ENCODE measurements around the gene ZNF692.

ZNF692 gene

DNA sequence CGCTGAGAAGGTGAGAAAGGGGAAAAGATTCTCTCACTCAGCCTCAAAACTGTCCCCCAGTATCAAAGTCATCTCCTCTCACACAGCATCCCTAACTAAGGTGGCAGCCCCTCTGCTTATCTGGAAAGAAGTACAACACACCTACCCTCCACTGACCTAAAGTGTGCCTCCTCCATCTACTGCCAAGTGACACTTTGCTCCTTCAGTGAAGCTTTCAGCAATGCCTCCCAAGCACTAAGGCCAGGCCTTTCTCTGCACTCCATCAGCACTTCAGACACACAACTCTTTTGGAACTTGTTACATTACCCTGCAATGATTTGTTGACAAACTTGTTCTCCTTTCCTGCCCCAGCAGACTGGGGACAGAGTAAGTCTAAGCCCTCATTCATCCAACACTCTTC lies 34.6 kb downstream of the ZNF692 start:
- no peak for DNase-seq

DNA sequence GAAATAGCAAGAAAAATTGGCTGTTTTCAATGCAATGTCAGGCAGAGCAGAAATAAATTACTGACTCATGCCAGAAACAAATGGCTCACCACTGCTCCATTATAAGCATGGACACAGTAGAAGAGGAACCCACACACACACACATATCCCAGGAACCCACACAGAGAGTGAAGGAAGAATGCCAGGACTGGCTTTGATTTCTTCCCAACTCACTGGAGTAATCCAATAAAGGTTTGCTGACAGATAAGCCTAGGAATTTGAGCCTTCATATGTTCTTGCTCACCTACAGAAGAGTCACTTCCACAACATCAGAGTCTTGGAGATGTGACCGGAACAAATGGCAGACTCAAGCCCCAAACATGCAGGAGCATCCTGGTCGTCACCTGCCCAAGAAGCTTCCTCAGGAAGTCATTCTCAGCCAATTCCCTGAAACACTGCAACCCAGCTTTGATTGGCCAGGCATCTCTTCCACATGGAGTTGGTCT lies 35.3 kb downstream of the ZNF692 start:
- DNase-seq: peak in 3 of 4 experiments; percentile 32 to 72 (median 57)

DNA sequence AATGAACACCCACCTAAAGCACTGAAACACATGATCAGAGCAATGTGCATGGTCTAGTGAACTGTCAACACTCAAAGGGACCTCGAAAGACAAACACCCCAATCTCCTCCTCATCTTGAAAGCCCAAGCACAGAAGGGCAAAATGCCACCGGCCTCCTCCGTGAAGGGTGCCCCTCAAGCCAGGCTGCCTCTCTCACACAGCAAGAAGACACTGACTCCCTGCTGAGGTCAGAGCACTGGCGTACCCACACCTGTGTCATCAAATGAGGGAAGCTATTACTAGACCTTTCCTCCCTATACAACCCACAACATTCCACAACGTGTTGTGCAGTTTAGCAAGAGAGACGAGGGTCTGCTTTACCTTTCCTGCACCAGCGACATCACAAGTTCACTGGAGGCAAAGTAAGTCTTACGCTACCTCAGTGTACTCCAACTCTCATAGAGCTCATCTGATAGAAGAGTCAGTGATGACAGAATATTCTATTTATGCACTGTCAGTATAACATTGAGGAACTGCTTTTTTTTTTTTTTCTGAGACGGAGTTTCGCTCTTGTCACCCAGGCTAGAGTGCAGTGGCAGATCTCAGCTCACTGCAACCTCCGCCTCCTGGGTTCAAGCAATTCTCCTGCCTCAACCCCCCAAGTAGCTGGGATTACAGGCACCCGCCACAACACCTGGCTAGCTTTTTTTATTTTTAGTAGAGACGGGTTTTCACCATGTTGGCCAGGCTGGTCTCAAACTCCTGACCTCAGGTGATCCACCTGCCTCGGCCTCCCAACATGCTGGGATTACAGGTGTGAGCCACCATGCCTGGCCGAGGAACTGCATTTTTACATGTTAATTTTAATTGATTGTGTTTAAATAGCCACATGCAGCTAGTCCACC lies 36.5 kb downstream of the ZNF692 start:
- DNase-seq: peak; percentile 50 to 89 (median 73)

DNA sequence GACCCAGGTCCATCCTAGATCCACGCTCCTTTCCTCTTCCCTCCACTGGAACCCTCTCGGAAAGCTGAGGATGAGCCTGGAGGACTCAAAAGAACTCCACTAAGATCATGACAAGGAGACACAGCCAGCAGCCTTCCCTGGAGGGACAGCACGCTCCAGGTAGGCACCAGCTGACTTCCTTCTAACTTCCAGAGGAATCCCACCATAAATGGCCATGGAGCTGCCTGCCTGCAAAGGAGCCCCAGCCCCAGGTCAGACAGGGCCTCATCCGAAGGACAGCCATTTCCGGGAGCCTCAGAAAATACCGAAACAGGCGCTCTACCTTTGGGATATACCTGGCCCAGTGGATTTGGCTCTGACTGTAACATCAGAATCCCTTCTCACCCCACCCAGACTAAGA lies 37.2 kb downstream of the ZNF692 start:
- DNase-seq: no peak

DNA sequence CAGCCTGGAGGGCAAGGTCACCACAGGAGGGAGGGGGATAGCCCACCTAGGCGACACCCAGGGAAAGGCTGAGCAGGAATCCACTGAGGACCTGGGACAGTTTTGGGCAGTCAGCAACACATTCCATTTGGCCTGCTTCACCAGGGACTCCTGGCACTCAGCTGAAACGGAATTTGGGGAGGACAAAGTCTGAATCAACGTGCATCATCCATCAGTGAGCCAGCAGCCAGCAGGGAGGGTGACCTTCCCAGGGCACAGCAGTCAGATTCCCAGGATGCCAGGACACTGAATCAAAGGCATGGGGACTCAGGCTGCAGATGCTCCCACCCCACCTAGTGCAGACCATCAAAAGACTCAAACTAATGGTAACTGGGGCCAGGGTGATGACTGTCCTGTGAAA lies 37.8 kb downstream of the ZNF692 start:
- DNase-seq: no peak

DNA sequence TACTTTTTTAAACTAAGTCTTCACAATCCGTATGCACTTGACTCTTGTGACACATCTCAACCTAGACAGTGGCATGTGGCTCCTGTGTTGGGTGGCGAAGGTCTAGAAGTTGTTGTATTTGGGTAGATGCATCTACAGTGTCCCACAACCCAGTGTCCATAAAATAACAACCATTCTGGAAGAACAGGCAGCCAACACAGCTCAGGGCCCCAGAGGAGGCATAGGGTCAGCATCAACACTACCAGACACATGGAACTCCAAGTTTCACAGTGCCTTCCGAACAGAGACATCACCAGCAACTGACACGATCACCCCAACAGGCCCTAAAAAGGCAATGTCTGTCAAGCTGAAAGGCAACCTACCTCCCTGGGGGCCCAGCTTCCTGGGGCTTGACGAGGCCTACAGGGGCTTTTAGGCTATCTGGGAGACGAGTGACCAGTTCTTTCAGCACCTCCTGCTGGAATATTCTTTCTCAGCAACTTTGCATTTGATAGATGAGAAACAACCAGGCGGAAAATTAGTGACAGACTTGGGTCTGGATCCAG lies 38.8 kb downstream of the ZNF692 start:
- DNase-seq: no peak

DNA sequence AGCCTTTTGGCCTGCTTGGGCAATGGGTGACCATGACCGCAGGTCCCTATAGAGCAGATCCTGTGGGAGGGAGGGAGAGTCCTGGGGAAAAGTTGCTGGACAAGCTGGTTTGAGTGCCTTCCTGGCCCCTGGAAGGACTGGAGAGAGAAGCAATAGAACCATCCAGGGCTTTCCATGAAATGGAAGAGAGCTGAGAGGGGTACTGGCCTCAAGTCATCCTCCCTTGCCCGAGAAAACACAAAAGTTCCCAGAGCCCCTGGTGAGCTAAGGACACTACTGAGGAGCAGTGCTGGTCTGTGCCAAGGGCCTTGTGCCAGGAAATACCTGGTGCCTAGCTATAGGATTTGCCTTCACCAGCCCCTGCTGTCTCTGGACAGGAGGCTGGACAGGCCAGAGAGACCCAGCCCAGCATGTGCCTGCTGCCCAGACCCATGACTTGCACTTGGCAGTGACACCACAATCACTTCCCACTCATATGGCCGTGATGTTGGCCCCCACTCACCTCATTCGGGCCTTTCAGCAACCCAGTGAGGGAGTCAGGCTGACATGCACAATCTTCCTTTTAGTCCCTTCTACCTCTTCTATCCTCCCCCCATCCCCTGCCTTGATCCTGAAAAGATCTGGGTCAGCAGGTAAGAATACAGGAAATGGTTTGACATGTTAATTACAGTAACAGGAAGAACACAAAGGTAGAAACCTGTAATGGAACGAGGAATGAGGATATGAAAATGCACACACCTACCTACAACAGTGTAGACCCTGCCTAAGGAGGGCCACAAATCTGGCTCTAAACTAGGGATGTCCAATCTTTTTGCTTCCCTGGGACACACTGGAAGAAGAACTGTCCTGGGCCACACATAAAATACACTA lies 40.1 kb downstream of the ZNF692 start:
- peak in 3 of 4 experiments; percentile 40 to 54 (median 45) for DNase-seq

DNA sequence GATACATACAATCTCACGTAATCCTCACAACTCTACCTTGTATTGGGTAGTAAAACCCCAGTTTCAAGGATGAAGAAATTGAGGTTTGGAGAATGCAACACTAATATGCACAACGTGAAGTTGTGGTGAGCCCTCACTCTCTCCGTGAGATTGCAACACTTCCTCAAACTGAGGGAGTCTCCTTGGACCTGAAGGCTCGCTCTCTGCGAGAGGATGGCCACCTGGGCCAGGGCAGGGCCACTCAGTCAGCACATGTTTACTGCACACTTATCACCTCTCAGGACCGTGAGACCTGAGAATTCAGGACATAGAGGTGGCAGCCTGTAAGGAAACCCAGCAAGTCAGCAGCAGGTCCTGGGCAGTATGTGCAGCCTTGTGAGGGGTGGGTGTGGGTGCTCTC lies 41.8 kb downstream of the ZNF692 start:
- DNase-seq: peak; percentile 31 to 73 (median 66)

DNA sequence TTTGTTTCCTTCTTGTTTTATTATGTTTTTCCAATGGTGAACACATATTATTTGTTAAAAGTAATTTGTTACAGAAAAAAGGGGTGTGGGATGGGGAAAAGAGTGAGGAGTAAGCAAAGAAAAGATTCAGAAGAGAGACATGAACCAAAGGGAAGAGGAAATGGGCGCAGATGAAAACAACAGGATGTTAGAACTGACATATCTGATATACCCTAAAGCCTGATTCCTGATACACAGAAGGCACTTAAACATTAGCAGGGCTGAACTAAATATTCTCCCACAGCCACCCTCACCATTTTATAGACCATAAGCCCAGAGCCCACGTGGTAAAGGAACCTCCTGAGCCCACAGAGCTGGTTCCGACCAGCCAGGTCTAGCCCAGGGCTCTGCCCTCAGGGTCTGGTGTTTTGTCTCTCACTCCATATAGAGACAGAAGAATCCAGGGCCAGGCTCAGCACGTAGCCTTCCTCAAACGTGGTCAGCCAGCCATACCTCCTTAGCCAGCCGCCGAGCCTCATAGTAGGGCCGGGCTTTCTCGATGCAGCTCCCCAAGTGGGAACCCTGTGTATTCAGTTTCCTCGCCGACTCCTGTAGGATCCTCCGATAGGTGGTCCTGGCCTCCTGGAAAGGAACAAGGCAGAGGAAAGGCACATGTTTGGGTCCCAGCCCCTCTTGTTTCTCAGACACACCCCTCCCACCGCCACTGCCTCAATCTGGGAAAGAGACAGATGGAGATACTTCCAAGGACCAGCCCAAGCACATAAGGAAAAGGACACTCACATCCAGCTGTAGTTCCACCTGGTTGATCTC lies 42.6 kb downstream of the ZNF692 start:
- no peak for DNase-seq

DNA sequence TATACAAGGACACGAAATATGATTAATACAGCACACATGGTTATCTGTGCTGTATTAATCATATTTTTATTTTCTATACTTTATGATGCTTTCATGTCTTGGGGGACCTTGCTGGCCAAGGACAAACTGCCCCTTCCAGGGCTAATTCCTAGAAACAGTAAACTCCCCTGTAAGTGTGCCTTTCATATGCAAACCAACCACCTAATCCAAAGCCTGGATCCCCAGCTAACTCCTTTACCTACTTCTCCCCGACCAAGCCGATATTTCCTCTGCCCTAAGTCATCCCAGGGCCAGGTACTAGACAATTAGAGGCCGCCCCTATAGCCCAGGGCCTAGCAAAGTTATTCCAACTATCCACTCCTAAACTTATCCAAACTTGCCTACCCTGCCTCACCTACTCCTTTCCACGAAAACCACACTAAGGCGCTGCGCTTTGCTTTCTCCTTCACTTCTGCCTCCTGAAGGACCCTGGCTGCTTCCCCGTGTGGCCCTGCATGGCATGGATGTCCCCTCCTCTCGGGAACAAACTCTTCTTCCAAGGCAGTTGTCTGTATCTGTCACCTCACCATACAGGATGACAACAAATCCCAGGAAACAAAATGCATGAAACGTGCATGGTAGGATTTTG lies 43.4 kb downstream of the ZNF692 start:
- no peak for DNase-seq

DNA sequence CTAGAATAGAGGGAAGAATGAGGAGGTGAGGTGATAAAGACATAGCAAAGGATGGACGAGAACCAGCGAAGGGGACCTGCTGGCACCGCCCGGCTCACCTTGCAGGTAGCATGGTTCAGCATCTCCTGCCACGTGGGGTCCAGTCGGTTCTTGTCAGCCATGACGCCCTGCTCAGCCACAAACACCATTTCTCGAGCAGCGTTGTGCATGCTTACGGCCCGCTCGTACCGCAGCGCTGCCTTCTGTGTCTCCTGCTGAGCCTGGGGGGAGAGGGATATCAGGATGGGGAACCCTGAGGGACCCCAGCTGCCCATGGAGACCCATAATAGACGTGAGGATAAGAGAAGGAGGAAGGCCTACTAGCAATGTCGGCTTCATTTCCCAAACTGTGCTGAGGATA lies 44.5 kb downstream of the ZNF692 start:
- DNase-seq: no peak

DNA sequence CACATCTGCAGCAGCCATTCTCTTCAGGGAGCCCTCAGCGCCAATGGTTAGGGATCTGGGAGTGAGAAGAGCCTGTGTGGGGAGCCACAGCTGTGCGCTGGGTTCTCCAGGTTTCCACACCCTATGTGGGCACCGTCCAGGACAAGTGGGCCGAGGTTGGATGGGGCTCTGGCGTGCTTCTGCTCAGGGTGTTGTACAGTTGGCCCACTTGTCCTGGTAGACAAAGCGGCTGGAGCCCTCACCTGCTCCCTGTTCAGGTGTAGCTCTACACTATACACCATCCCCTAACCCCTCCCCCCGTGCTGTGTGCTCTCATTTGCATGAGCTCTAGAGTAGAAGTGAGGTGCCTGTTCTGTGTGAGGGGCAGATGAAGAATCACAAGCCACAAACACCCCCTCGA lies 45.3 kb downstream of the ZNF692 start:
- DNase-seq: no peak

DNA sequence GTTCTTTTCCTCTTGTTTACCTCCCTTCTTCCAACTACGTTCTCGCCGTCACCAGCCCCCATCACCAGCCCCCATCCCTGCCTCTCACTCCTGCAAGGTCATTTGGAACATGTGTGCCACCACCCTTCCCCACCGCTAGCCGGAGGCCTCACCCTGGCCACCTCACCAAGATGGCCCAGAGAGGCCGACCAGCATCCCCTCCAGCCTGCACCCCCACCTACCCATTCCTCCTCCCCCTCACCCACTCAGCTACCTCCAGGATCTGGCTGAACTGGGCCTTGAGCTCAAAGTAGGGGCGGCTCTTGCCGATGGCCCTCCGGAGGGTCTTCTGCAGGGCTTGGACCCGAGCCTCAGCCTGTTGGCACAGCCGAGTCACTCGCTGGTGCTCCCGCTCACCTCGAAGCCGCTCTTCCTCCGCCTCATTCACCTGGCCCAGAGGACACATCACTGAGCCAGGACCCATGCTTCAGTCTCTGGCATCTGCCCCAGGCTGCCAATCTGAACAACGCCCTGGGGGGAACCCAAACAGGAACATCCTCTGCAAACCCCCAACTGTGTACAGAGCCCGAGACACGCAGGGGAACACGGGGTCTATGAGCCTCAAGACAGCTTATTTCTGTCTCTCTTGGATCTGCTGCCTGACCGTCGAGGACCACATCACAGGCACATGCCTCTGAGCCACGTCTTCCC lies 46.0 kb downstream of the ZNF692 start:
- DNase-seq: no peak

DNA sequence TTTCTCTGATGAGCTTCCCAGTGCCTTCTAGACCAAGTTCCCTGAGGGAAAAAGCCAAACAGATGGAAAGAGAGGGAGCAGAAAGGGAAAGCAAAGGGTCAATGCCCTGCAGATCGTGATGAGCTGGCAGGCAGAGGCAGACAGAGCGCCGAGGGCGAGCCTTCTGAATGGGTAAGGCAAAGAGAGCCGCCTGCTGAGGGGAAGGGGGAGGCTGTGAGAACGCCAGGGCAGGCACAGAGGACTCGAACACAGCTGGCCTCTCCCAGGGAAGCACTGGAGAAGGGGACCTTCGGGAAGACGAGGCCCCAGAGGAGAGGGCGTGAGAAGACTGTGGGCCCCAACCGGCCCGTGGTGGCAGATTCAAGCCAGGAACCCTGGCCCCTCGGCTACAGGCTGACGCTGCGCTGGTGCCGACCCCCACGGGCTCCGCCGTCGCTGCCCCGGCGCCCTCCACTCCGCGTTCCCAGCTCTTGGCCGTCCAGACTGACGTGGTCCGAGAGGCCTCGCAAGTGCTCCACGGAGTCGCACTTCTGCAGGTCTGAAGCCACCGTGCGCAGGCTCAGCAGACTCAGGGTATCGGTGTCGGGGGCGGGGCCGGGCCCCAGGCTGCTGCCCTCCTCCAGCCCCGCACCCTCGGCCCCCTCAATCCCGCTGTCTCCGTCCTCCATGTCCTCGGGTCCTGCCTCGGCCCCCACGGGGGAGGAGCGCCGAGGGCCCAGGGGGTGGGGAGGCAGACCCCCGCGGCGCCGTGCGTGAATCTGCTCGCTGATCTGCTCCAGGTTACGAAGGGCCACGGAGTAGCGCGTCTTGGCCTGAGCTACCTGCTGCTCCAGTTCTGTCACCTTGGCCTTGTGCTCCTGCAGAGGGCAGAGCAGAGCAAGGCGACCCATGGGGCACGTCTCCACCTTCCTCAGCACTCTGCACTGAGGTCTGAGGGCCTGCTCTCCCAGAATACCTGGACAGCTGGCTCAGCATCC lies 47.1 kb downstream of the ZNF692 start:
- no peak for DNase-seq

DNA sequence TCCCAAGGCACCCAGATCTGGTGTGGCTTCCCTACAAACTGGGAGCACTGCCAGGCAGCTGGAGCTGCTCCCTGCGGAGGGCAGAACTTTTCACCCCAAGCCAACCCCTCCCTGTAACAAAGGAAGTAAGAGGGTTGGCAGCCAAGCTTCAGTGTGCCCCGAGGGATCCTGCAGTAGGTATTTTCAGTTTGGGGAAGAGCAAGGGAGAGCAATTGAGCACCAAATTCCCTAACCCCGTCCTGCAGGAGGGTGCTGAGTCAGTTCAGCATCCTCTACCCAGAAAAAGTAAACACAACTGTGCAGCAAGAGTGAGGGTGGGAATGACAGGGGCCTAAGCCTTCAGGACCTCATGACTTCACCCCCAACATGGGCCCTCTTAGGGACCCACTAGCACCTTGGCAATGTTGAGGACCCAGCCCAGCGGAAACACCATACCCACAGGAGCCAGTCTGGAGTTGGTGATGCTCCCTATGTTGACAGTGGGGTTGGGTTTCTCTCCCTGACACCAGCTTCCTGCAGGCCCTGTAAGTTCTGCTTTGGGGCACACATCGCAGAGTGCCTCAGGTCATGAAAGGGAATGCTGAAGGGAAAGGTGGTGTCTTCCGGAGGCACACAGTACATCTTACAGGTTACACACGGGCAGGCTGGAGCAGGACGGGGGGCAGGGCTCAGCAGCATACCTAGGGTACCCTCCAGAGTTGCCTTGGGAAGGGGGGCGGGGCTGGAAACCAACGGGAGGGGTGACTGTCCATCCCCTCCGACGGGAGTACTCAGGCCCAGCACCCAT lies 48.0 kb downstream of the ZNF692 start:
- DNase-seq: peak in 1 of 4 experiments; percentile 30

DNA sequence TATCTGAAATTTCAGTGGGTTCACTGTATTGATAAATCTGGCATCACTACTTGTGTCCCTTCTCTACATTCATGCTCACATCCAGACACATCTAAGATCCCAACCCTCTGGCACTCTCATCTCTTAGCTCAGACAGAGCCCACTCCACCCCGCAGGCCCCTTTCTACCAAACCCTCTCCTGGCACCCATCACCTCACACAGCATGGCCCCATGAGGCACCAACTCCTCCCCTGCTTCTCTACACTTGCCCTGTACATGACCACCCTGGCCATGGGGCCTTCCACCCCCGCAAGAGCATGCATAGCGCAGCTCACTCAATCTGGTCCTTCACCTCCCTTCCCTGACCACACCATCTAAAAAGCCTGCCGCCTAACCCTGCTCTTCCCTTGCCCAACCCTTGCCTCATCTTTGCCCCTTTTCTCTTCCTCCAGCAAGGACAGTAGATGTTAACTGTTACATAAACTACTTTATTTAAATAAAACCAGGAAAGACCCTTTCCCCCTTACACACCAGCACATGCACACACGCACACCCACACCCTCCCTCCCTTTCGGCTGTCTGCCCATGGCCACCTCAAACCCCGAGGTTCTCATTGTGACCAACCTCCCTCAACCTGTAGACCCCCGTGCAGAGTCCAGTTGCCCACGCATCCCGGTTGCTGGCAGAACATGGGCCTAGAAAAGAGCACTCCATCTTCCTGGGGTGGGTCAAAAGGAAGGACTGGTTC lies 48.7 kb downstream of the ZNF692 start:
- no peak for DNase-seq

DNA sequence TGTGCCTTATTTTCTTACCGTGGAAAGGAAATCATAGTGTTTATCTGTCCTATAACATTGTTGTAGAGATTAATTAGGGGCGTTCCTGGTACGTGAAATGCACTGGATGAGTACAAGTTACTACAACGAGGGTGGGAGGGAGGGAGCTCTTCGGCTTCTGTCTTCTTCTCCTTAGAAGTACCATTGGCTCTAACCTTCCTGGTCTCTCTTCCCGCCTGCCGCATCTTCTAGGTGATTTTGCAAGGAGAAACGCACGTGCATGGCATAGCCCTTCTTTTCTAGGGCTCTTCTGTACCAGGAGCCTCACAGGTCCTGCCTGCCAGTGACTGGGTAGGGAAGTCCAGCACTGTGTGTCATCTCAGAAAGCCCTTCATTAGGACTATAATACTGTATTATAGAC lies 50.0 kb downstream of the ZNF692 start:
- DNase-seq: no peak

DNA sequence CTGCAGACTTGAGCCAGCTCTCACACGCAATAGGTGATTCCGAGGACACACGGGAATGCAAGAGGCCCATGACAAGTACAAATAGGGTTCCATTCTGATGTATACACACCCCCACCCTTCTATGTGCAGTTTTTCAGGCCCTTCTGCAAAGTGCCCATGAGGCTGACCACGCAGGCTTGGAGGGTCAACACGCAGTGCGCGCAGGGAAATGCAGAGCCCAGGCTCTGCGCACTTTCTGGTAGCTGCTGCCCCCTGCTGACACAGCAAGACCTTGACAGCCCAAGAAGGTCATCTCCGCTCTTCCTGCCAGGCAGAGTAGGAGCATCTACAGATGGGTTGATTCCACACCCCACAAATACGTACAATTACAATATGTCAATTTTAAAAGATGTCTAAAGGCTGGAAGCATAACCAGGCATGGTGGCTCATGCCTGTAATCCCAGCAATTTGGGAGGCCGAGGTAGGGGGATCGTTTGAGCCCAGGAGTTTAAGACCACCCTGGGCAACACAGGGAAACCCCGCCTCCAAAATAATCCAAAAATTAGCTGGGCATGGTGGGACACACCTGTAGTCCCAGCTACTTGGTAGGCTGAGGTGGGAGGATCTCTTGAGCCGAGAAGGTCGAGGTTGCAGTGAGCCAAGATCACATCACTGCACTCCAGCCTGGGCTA lies 51.7 kb downstream of the ZNF692 start:
- DNase-seq: peak; percentile 74 to 88 (median 84)

Measured in suppressor macrophage (primary cell).